GM23338 (cell line): ENCODE results near the gene TMEM120B.

Experiments
- CREB1 ChIP-seq: fragments of 250-450 bp; sonication (Bioruptor Pico); IDR thresholded peaks from 2 replicates; pipeline ENCODE4 v1.5.0; 2020; ENCODE audit warnings: low read depth, mild to moderate bottlenecking, moderate library complexity
- EZH2 ChIP-seq: fragments of 200-600 bp; sonication (generic); IDR thresholded peaks from one replicate; pipeline ENCODE4 v1.8.0; 2017; ENCODE audit warnings: antibody characterized with exemption, mild to moderate bottlenecking, low read depth; ENCODE audit not compliant: unreplicated experiment
- EZH2phosphoT487 ChIP-seq: fragments of 200-600 bp; sonication (generic); IDR thresholded peaks from one replicate; pipeline ENCODE4 v1.8.1; 2018; ENCODE audit warnings: antibody characterized with exemption; ENCODE audit not compliant: unreplicated experiment
- JUNB ChIP-seq: IDR thresholded peaks from one replicate; pipeline ENCODE4 v1.6.1; 2016; ENCODE audit warnings: antibody characterized with exemption; ENCODE audit not compliant: unreplicated experiment
- NANOG ChIP-seq: IDR thresholded peaks from 2 replicates; pipeline ENCODE4 v1.6.1; 2016; ENCODE audit warnings: antibody characterized with exemption, borderline replicate concordance
- POLR2AphosphoS5 ChIP-seq: IDR thresholded peaks from 2 replicates; pipeline ENCODE4 v1.6.1; 2016; ENCODE audit warnings: antibody characterized with exemption, low read depth
- STAT1 ChIP-seq: IDR thresholded peaks from one replicate; pipeline ENCODE4 v1.6.1; 2016; ENCODE audit warnings: antibody characterized with exemption; ENCODE audit not compliant: unreplicated experiment
- ZNF114 ChIP-seq: fragments of 250-450 bp; sonication (Bioruptor Pico); IDR thresholded peaks from 2 replicates; pipeline ENCODE4 v1.5.0; 2020; ENCODE audit warnings: mild to moderate bottlenecking, moderate library complexity
- TF ChIP-seq, protein P1 (sequence below), 2 experiments: fragments of 200-600 bp in 1 of 2; sonication (generic) in 1 of 2; conservative IDR thresholded peaks; 2 replicates each; pipeline versions ENCODE4 v1.5.1 to v1.6.1; 2016 to 2017; ENCODE audit warnings: antibody characterized with exemption in 2 of 2, low read depth in 2 of 2, mild to moderate bottlenecking in 2 of 2, moderate library complexity in 1 of 2
- TF ChIP-seq, protein P2 (sequence below): IDR thresholded peaks from one replicate; pipeline ENCODE4 v1.6.1; 2018; ENCODE audit warnings: antibody characterized with exemption; ENCODE audit not compliant: unreplicated experiment
- TF ChIP-seq, protein P3 (sequence below): IDR thresholded peaks from 2 replicates; pipeline ENCODE4 v1.6.1; 2016; ENCODE audit warnings: antibody characterized with exemption
- TF ChIP-seq, protein P4 (sequence below): fragments of 250-450 bp; sonication (Bioruptor Pico); IDR thresholded peaks from 2 replicates; pipeline ENCODE4 v1.5.0; 2020; ENCODE audit warnings: mild to moderate bottlenecking, moderate library complexity

DNA sequence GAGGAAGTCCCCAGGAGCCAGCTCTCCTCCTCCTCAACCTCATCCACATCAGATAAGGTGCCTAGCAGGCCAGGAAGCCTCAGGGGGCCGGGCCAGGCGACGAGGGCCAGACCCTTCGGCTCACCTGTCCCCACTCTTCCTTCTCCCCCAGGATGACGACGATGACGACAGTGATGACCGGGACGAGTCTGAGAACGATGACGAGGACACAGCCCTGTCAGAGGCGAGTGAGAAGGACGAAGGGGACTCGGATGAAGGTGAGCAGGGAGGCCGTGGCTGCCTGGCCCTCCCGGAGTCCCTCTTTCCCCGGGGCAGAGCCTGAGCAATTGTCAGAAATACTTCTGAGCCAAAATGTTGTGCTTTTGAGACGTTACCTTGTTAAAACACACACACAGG, 105.1 kb downstream of the TMEM120B start:
- TF ChIP-seq, protein P1, sequence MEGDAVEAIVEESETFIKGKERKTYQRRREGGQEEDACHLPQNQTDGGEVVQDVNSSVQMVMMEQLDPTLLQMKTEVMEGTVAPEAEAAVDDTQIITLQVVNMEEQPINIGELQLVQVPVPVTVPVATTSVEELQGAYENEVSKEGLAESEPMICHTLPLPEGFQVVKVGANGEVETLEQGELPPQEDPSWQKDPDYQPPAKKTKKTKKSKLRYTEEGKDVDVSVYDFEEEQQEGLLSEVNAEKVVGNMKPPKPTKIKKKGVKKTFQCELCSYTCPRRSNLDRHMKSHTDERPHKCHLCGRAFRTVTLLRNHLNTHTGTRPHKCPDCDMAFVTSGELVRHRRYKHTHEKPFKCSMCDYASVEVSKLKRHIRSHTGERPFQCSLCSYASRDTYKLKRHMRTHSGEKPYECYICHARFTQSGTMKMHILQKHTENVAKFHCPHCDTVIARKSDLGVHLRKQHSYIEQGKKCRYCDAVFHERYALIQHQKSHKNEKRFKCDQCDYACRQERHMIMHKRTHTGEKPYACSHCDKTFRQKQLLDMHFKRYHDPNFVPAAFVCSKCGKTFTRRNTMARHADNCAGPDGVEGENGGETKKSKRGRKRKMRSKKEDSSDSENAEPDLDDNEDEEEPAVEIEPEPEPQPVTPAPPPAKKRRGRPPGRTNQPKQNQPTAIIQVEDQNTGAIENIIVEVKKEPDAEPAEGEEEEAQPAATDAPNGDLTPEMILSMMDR (conservative IDR thresholded peaks at IDR 0.05; ENCODE audit: low read depth in 2 of 2) = no peak
- TF ChIP-seq POLR2AphosphoS5 (no peak), EZH2phosphoT487 (no peak), EZH2 (no peak), JUNB (no peak), CREB1 (CRISPR knock-in tag) (no peak), STAT1 (no peak), ZNF114 (CRISPR knock-in tag) (no peak), NANOG (no peak)
- TF ChIP-seq, protein P2, sequence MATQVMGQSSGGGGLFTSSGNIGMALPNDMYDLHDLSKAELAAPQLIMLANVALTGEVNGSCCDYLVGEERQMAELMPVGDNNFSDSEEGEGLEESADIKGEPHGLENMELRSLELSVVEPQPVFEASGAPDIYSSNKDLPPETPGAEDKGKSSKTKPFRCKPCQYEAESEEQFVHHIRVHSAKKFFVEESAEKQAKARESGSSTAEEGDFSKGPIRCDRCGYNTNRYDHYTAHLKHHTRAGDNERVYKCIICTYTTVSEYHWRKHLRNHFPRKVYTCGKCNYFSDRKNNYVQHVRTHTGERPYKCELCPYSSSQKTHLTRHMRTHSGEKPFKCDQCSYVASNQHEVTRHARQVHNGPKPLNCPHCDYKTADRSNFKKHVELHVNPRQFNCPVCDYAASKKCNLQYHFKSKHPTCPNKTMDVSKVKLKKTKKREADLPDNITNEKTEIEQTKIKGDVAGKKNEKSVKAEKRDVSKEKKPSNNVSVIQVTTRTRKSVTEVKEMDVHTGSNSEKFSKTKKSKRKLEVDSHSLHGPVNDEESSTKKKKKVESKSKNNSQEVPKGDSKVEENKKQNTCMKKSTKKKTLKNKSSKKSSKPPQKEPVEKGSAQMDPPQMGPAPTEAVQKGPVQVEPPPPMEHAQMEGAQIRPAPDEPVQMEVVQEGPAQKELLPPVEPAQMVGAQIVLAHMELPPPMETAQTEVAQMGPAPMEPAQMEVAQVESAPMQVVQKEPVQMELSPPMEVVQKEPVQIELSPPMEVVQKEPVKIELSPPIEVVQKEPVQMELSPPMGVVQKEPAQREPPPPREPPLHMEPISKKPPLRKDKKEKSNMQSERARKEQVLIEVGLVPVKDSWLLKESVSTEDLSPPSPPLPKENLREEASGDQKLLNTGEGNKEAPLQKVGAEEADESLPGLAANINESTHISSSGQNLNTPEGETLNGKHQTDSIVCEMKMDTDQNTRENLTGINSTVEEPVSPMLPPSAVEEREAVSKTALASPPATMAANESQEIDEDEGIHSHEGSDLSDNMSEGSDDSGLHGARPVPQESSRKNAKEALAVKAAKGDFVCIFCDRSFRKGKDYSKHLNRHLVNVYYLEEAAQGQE = no peak
- TF ChIP-seq, protein P3, sequence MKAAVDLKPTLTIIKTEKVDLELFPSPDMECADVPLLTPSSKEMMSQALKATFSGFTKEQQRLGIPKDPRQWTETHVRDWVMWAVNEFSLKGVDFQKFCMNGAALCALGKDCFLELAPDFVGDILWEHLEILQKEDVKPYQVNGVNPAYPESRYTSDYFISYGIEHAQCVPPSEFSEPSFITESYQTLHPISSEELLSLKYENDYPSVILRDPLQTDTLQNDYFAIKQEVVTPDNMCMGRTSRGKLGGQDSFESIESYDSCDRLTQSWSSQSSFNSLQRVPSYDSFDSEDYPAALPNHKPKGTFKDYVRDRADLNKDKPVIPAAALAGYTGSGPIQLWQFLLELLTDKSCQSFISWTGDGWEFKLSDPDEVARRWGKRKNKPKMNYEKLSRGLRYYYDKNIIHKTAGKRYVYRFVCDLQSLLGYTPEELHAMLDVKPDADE = no peak
- TF ChIP-seq, protein P4, sequence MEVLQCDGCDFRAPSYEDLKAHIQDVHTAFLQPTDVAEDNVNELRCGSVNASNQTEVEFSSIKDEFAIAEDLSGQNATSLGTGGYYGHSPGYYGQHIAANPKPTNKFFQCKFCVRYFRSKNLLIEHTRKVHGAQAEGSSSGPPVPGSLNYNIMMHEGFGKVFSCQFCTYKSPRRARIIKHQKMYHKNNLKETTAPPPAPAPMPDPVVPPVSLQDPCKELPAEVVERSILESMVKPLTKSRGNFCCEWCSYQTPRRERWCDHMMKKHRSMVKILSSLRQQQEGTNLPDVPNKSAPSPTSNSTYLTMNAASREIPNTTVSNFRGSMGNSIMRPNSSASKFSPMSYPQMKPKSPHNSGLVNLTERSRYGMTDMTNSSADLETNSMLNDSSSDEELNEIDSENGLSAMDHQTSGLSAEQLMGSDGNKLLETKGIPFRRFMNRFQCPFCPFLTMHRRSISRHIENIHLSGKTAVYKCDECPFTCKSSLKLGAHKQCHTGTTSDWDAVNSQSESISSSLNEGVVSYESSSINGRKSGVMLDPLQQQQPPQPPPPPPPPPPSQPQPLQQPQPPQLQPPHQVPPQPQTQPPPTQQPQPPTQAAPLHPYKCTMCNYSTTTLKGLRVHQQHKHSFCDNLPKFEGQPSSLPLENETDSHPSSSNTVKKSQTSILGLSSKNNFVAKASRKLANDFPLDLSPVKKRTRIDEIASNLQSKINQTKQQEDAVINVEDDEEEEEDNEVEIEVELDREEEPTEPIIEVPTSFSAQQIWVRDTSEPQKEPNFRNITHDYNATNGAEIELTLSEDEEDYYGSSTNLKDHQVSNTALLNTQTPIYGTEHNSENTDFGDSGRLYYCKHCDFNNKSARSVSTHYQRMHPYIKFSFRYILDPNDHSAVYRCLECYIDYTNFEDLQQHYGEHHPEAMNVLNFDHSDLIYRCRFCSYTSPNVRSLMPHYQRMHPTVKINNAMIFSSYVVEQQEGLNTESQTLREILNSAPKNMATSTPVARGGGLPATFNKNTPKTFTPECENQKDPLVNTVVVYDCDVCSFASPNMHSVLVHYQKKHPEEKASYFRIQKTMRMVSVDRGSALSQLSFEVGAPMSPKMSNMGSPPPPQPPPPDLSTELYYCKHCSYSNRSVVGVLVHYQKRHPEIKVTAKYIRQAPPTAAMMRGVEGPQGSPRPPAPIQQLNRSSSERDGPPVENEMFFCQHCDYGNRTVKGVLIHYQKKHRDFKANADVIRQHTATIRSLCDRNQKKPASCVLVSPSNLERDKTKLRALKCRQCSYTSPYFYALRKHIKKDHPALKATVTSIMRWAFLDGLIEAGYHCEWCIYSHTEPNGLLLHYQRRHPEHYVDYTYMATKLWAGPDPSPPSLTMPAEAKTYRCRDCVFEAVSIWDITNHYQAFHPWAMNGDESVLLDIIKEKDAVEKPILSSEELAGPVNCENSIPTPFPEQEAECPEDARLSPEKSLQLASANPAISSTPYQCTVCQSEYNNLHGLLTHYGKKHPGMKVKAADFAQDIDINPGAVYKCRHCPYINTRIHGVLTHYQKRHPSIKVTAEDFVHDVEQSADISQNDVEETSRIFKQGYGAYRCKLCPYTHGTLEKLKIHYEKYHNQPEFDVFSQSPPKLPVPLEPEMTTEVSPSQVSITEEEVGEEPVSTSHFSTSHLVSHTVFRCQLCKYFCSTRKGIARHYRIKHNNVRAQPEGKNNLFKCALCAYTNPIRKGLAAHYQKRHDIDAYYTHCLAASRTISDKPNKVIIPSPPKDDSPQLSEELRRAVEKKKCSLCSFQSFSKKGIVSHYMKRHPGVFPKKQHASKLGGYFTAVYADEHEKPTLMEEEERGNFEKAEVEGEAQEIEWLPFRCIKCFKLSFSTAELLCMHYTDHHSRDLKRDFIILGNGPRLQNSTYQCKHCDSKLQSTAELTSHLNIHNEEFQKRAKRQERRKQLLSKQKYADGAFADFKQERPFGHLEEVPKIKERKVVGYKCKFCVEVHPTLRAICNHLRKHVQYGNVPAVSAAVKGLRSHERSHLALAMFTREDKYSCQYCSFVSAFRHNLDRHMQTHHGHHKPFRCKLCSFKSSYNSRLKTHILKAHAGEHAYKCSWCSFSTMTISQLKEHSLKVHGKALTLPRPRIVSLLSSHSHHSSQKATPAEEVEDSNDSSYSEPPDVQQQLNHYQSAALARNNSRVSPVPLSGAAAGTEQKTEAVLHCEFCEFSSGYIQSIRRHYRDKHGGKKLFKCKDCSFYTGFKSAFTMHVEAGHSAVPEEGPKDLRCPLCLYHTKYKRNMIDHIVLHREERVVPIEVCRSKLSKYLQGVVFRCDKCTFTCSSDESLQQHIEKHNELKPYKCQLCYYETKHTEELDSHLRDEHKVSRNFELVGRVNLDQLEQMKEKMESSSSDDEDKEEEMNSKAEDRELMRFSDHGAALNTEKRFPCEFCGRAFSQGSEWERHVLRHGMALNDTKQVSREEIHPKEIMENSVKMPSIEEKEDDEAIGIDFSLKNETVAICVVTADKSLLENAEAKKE (CRISPR knock-in tag) = no peak
